Activated T-cell treated with anti-CD3 and anti-CD28 coated beads, Interleukin-2, amount 50 U/mL, for 72 hours (primary cell): Measurements from ENCODE around the gene ALG3. TPM values are rescaled to one million over a fixed set of nuclear protein-coding genes. Genes with fewer than 3 reads are reported as not detected.

Experiments
- ATAC-seq, 2 donors: fragments of 150-1000 bp; cut with Tn5 transposase; replicated peaks in 1 of 2; 2 replicates each; pipeline ENCODE4 v1.10.0; 2021; ENCODE audit warnings: moderate library complexity in 2 of 2, mild to moderate bottlenecking in 1 of 2
- DNase-seq, 2 donors: peaks; one replicate each; pipeline ENCODE4 v3.0.0; 2021 to 2022; ENCODE audit warnings: mixed read lengths in 1 of 2
- H3K27ac Mint-ChIP-seq: one replicate; pipeline ENCODE4 v1.8.0; 2022; ENCODE audit warnings: mild to moderate bottlenecking, moderate library complexity, mixed read lengths
- H3K27me3 Mint-ChIP-seq: one replicate; pipeline ENCODE4 v1.8.0; 2022; ENCODE audit warnings: low read depth, mixed read lengths
- H3K36me3 Mint-ChIP-seq, 2 donors: one replicate each; pipeline ENCODE4 v1.8.0; 2022; ENCODE audit warnings: mixed read lengths in 2 of 2, mild to moderate bottlenecking in 1 of 2; ENCODE audit not compliant: insufficient read depth in 2 of 2
- H3K4me1 Mint-ChIP-seq: one replicate; pipeline ENCODE4 v1.8.0; 2022; ENCODE audit warnings: low read depth, mixed read lengths
- H3K4me3 Mint-ChIP-seq, 2 donors: one replicate each; pipeline ENCODE4 v1.8.0; 2022; ENCODE audit warnings: mild to moderate bottlenecking in 2 of 2, mixed read lengths in 2 of 2, moderate library complexity in 2 of 2
- H3K9me3 Mint-ChIP-seq, 2 donors: one replicate each; pipeline ENCODE4 v1.8.0; 2022; ENCODE audit warnings: mixed read lengths in 2 of 2
- total RNA-seq, 2 donors: library from RNA; stranded (reverse); gene quantifications; one replicate each; pipeline ENCODE4 v1.2.3, GENCODE V29; 2022

ALG3 gene
- total RNA-seq, 2 donors from 2014 or later, result 22.7 to 26.3 TPM

GRCh38 chr3:184227481-184227935 lies 21.3 kb downstream of the ALG3 start:
- Mint-ChIP-seq H3K4me3 (no peak overlapping the region), H3K27ac (no peak overlapping the region), H3K4me1 (peaks cover 5% of the 10 kb centered on the region), H3K27me3 (peaks cover 59% of the 10 kb centered on the region), H3K9me3 (no peaks in the 10 kb centered on the region), H3K36me3 (no peaks in the 10 kb centered on the region)
- peak; percentile 63 to 66 for DNase-seq
- ATAC-seq, result peak; percentile 37 to 55

GRCh38 chr3:184223946-184224345 lies 24.8 kb downstream of the ALG3 start:
- H3K4me1 Mint-ChIP-seq, result peaks cover 4% of the 10 kb centered on the region
- H3K36me3 Mint-ChIP-seq, result no peaks in the 10 kb centered on the region
- DNase-seq (no peak), ATAC-seq (no peak)
- no peak overlapping the region for H3K27ac Mint-ChIP-seq
- peaks cover 41% of the 10 kb centered on the region for H3K27me3 Mint-ChIP-seq
- no peak overlapping the region for H3K4me3 Mint-ChIP-seq
- no peaks in the 10 kb centered on the region for H3K9me3 Mint-ChIP-seq

GRCh38 chr3:184222521-184222920 lies 26.2 kb downstream of the ALG3 start:
- Mint-ChIP-seq H3K27ac (no peak overlapping the region), H3K4me3 (no peak overlapping the region), H3K36me3 (no peaks in the 10 kb centered on the region), H3K9me3 (no peaks in the 10 kb centered on the region), H3K27me3 (peaks cover 26% of the 10 kb centered on the region), H3K4me1 (no peaks in the 10 kb centered on the region)
- ATAC-seq, result no peak
- DNase-seq, result no peak

GRCh38 chr3:184218814-184219213 lies 29.9 kb downstream of the ALG3 start:
- DNase-seq (no peak), ATAC-seq (no peak)
- Mint-ChIP-seq H3K27me3 (peaks cover 11% of the 10 kb centered on the region), H3K4me1 (no peaks in the 10 kb centered on the region), H3K36me3 (no peaks in the 10 kb centered on the region), H3K9me3 (no peaks in the 10 kb centered on the region), H3K4me3 (no peak overlapping the region), H3K27ac (no peak overlapping the region)

GRCh38 chr3:184211718-184212117 lies 37.0 kb downstream of the ALG3 start:
- DNase-seq (no peak), ATAC-seq (no peak)
- Mint-ChIP-seq H3K36me3 (no peaks in the 10 kb centered on the region), H3K27me3 (peaks cover 17% of the 10 kb centered on the region), H3K27ac (no peak overlapping the region), H3K4me3 (no peak overlapping the region), H3K4me1 (no peaks in the 10 kb centered on the region), H3K9me3 (no peaks in the 10 kb centered on the region)

- no peaks in the 10 kb centered on the region for H3K9me3 Mint-ChIP-seq
- ATAC-seq (no peak), DNase-seq (no peak)
- H3K4me1 Mint-ChIP-seq, result no peaks in the 10 kb centered on the region
- peaks cover 22% of the 10 kb centered on the region for H3K27me3 Mint-ChIP-seq
- no peak overlapping the region for H3K4me3 Mint-ChIP-seq
- H3K36me3 Mint-ChIP-seq, result no peaks in the 10 kb centered on the region
- no peak overlapping the region for H3K27ac Mint-ChIP-seq
These were observed 37.5 kb downstream of the ALG3 start for GRCh38 chr3:184211297-184211696.

DNA sequence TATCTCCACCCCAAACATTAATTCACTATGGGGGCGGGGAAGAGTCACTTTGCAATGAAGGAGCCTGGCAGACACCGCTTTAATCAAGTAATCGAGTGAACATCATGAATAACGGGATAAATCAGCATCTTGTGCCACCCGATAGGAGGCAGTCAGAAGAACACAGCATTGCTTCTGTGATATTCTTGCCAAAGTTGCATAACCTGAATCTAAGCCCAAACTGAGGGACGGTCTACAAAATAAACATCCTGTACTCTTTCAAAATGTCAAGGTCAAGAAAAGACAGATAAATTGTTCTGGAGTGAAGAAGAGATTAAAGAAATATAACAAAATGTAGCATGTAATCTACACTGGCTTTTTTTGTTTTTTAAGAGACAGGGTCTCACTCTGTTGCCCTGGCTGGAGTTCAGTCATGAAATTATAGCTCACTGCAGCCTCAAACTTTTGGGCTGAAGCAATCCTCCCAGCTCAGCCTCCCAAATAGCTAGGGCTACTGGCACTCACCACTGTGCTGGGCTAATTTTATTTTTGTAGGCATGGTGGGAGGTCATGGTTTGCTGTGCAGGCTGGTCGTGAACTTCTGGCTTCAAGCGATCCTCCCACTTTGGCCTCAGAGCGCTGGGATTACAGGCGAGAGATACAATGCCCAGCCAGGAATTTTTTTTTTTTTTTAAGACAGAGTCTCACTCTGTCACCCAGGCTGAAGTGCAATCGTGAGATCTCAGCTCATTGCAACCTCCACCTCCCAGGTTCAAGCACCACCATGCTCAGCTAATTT lies 39.4 kb downstream of the ALG3 start:
- peaks cover 15% of the 10 kb centered on the region for H3K27me3 Mint-ChIP-seq
- DNase-seq (no peak), ATAC-seq (no peak)
- H3K27ac Mint-ChIP-seq, result no peak overlapping the region
- no peaks in the 10 kb centered on the region for H3K4me1 Mint-ChIP-seq
- H3K4me3 Mint-ChIP-seq, result no peak overlapping the region
- no peaks in the 10 kb centered on the region for H3K9me3 Mint-ChIP-seq
- H3K36me3 Mint-ChIP-seq, result no peaks in the 10 kb centered on the region

- DNase-seq, result no peak
- H3K27ac Mint-ChIP-seq, result no peak overlapping the region
- peaks cover 9% of the 10 kb centered on the region for H3K27me3 Mint-ChIP-seq
- ATAC-seq, result no peak
- no peak overlapping the region for H3K4me3 Mint-ChIP-seq
- H3K9me3 Mint-ChIP-seq, result no peaks in the 10 kb centered on the region
- H3K4me1 Mint-ChIP-seq, result no peaks in the 10 kb centered on the region
- H3K36me3 Mint-ChIP-seq, result no peaks in the 10 kb centered on the region
These were observed 45.2 kb downstream of the ALG3 start for GRCh38 chr3:184203526-184203925.

GRCh38 chr3:184200825-184201224 lies 47.9 kb downstream of the ALG3 start:
- Mint-ChIP-seq H3K27ac (no peak overlapping the region), H3K4me1 (no peaks in the 10 kb centered on the region), H3K27me3 (no peaks in the 10 kb centered on the region), H3K4me3 (no peak overlapping the region), H3K36me3 (no peaks in the 10 kb centered on the region), H3K9me3 (no peaks in the 10 kb centered on the region)
- no peak for DNase-seq
- no peak for ATAC-seq

- DNase-seq, result no peak
- Mint-ChIP-seq H3K9me3 (no peaks in the 10 kb centered on the region), H3K27me3 (no peaks in the 10 kb centered on the region), H3K27ac (no peak overlapping the region), H3K4me1 (no peaks in the 10 kb centered on the region), H3K36me3 (peaks cover 0 to 7% of the 10 kb centered on the region in 2 donors), H3K4me3 (no peak overlapping the region)
- ATAC-seq, result no peak
These were observed 50.3 kb downstream of the ALG3 start for GRCh38 chr3:184198509-184198908.

- Mint-ChIP-seq H3K9me3 (no peaks in the 10 kb centered on the region), H3K4me1 (no peaks in the 10 kb centered on the region), H3K27ac (no peak overlapping the region), H3K27me3 (no peaks in the 10 kb centered on the region), H3K4me3 (no peak overlapping the region), H3K36me3 (peaks cover 0 to 7% of the 10 kb centered on the region in 2 donors)
- DNase-seq, result no peak
- ATAC-seq, result no peak
These were observed 52.2 kb downstream of the ALG3 start for GRCh38 chr3:184196536-184196935.

GRCh38 chr3:184193991-184194539 lies 54.7 kb downstream of the ALG3 start:
- Mint-ChIP-seq H3K27ac (no peak overlapping the region), H3K27me3 (no peaks in the 10 kb centered on the region), H3K9me3 (no peaks in the 10 kb centered on the region), H3K4me3 (no peak overlapping the region), H3K4me1 (peaks cover 8% of the 10 kb centered on the region), H3K36me3 (peaks cover 0 to 10% of the 10 kb centered on the region in 2 donors)
- ATAC-seq, result no peak
- DNase-seq, result no peak

DNA sequence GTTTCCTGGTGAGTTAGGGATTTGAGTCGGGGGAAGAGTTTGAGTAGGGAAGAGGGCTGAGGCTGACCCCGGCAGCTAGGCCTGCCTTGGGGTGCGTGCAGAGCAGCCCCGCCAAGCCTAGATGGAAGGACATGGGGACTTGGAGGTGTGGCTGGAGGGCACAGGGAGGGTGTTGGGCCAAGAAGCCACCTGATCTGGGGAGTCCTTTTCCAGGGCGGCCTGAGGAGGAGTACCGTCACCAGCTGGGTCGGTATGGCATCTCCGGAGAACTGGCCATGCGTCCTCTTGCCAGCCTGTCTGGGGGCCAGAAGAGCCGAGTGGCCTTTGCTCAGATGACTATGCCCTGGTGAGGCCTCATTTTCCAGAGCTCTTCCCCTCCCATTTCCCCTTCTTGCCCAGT lies 55.9 kb downstream of the ALG3 start:
- no peak for ATAC-seq
- H3K27ac Mint-ChIP-seq, result no peak overlapping the region
- peaks cover 0 to 11% of the 10 kb centered on the region in 2 donors for H3K36me3 Mint-ChIP-seq
- no peaks in the 10 kb centered on the region for H3K9me3 Mint-ChIP-seq
- H3K4me1 Mint-ChIP-seq, result peaks cover 20% of the 10 kb centered on the region
- no peak for DNase-seq
- H3K4me3 Mint-ChIP-seq, result no peak overlapping the region
- no peaks in the 10 kb centered on the region for H3K27me3 Mint-ChIP-seq
